ENCODE measurements around the gene ORMDL1. TPM values are rescaled to one million over a fixed set of nuclear protein-coding genes. Genes with fewer than 3 reads are reported as not detected.
A peak's percentile ranks its signal among the peaks of the same experiment; 100 is the strongest.

The ORMDL1 gene, protein sequence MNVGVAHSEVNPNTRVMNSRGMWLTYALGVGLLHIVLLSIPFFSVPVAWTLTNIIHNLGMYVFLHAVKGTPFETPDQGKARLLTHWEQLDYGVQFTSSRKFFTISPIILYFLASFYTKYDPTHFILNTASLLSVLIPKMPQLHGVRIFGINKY
- total RNA-seq (ENCODE audit: insufficient read depth, low replicate concordance): 69.8 TPM

GRCh38 chr2:189783927-189784867 lies at the start of gene ORMDL1, which contains the start of gene PMS1:
TSS of gene ORMDL1 (minus strand) at chr2:189784339. CDS start at chr2:189782595, 1,744 bp downstream.
TSS of gene PMS1 (plus strand) at chr2:189784450. CDS start at chr2:189791810, 7,360 bp downstream.
- DNase-seq (ENCODE audit: low spot score): peak; percentile 98

DNA sequence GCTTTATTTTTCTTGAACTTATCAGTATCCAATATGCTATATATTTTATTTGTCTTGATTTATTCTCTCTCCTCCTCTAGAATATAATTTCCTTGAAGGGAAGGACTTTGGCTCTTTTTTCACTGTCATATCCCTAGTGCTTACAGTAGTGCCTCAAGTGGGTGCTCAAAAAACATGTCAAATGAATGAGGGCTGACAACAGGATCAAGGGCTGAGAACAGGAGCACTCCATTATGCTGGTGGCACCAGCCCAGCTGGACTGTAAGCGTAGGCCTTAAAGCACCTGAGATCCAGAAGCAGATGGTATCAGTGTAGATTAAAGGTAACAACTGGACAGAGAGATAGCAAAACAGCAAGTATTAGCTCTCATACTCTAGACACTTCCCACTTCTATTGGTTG lies 46.4 kb upstream of the ORMDL1 start:
- DNase-seq (ENCODE audit: low spot score): no peak

DNA sequence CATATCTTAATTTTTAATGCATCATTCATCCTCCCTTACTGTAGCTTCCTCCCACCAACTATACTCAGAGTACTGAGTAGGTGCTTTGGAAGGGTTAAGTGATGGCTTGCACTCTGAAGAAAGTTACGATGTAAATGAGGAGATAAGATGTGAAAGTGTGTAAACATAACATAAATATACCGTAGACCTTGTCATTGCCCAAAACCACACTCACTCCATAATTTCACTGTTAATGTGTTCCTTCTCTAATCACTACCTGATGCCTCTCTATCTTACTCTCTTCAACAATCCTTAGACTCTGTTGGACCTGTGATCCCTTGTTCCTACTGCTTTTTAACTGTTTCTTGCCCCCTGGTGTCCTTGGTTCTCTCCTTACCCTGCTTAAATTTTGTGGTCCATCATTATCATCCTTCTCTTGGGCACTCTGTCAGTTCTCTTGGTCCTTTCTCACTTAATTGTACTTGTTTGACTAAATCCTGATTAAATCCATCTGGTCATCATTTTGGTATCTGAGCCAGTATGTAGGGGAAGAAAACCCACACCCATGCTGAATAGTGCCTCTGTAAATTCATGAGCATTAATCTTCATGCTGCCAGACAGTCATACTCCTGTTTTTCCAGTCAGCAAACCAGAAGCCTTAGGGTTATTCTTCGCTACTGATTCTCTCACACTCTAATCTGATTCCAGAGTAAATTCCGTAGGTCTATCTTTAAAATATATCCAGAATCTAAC lies 45.1 kb upstream of the ORMDL1 start:
- peak; percentile 38 for DNase-seq (ENCODE audit: low spot score)

- no peak for DNase-seq (ENCODE audit: low spot score)
Observed at GRCh38 chr2:189826039-189826438, 41.9 kb upstream of the ORMDL1 start.

GRCh38 chr2:189824694-189825396 lies 40.7 kb upstream of the ORMDL1 start:
- DNase-seq (ENCODE audit: low spot score): no peak

- peak; percentile 42 for DNase-seq (ENCODE audit: low spot score)
Observed at GRCh38 chr2:189821953-189822748, 38.0 kb upstream of the ORMDL1 start.

DNA sequence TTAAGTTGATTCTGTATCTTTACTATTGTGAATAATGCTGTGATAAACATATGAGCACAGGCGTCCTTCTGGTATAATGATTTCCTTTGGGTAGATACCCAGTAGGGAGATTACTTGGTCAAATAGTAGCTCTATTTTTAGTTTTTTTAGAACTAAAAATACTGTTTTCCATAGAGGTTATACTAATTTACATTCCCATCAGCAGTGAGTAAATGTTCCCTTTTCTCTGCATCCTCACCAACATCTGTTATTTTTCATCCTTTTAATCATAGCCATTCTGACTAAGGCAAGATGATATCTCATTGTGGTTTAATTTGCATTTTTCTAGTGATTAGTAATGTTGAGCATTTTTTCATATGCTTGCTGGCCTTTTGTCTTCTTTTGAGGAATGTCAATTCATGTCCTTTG lies 35.2 kb upstream of the ORMDL1 start:
- no peak for DNase-seq (ENCODE audit: low spot score)

DNA sequence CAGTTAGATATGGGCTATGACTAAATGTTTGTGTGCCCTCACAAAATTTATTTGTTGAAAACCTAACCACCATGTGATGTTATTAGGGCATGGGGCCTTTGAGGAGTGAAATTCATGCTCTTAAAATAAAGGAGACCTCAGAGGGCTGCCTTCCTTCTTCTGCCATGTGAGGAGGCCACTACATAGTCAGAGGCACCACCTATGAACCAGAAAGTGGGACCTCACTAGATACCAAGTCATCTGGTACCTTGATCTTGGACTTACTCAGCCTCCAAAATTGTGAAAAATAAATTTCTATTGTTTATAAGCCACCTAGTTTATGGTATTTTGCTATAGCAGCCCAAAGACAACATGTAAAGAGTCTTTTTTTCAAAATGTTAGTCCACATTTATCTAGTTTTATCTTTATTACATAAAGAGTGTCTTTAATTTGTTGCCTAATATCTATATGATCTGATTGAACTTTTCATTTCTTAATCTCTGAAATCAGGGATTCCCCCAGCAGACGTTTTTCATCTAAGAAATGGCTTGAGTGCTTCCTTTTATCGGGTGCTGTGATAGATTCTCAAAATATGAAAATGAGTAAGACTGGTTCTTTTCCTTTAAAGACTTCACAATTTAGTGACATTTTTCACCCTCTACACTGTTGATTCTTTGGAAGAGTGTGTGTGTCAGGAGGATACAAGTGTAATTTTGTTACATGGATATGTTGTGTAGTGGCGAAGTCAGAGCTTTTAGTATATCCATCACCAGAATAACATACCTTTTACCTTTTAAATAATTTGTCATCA lies 34.3 kb upstream of the ORMDL1 start:
- DNase-seq (ENCODE audit: low spot score): no peak

DNA sequence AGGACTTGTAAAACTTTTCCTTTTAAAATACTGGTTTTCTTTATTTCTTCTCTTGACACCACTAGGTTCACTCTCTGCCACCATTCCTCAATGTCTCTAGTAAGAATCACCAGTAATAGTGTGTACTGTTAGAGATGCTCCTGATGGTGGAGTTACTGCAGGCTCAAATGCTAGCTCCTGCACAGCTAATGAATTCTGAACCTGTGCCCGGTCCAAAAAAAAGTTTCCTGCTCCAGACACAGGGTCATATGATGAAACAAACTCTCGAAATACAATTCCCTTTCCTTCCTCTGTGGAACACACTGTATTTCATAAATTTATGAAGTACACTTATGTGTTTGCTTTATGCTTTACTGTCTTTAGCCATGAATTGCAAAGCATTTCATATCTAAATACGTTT lies 19.3 kb upstream of the ORMDL1 start:
- no peak for DNase-seq (ENCODE audit: low spot score)

GRCh38 chr2:189802396-189802912 lies 18.3 kb upstream of the ORMDL1 start:
- no peak for DNase-seq (ENCODE audit: low spot score)

GRCh38 chr2:189799531-189799930 lies 15.4 kb upstream of the ORMDL1 start:
- DNase-seq (ENCODE audit: low spot score): no peak

GRCh38 chr2:189799030-189799331 lies 14.8 kb upstream of the ORMDL1 start:
- no peak for DNase-seq (ENCODE audit: low spot score)

DNA sequence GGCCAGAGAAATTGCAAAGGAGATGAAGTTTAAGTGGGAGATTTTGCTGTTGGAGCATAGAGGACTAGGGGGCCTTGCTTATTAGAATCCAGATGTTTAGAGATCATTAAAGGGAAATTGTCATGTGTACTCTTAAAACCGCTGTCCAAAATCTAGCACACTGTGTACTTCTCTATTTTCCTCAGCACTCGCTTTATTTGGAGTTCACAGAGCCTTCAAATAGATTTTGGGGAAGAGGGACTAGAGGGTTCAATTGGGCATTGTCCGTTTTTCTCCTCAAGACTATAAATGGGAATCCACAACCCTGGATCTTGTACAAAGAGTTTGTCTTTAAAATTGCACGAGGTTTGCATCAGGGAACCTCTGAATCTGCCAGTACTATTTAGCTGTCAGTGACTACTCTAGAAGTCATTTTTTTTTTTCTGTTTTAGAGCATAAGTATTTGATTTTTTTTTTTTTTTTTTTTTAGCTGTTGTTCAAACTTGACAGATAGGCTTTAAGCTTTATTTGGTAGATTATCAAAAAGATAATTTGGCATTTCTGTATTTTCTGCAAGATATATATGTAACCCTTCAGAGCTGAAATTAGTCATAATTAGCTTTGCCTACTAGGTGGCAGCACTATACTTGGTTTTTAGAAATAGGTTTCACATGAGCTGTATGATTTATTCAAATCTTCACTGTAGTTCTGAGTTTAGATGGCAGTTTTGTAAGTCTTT lies 14.3 kb upstream of the ORMDL1 start:
- DNase-seq (ENCODE audit: low spot score): peak; percentile 27

DNA sequence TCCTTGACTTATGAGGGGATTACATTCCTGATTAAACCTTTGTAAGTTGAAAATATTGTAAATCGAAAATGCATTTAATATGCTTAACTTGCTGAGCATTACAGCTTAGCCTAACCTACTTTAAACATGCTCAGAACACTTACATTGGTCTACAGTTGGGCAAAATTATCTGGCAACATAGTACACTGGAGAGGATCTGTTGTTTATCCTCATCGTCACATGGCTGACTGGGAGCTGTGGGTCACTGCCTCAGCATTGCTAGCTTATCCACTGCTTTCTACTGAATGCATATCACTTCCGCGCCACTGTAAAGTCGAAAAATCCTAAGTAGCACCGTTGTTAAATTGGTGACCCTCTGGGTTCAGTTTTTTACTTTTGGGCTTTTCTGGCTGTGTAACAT lies 13.8 kb upstream of the ORMDL1 start:
- no peak for DNase-seq (ENCODE audit: low spot score)

DNA sequence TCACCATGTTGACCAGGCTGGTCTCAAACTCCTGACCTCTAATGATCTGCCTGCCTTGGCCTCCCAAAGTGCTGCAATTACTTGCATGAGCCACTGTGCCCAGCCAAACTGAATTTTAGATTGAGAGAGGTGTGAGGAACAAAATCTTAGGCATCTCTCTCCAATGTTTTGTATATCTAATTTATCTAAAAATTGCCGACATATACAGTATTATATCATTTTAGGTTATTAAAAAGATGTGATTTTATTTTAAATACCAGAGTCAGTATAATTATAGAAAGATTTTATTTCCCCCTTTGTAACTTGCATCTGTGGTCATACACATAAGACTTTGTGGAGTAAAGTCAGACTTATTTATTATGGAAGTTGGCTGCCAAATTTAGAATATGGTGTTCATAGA lies 10.2 kb upstream of the ORMDL1 start:
- DNase-seq (ENCODE audit: low spot score): no peak

DNA sequence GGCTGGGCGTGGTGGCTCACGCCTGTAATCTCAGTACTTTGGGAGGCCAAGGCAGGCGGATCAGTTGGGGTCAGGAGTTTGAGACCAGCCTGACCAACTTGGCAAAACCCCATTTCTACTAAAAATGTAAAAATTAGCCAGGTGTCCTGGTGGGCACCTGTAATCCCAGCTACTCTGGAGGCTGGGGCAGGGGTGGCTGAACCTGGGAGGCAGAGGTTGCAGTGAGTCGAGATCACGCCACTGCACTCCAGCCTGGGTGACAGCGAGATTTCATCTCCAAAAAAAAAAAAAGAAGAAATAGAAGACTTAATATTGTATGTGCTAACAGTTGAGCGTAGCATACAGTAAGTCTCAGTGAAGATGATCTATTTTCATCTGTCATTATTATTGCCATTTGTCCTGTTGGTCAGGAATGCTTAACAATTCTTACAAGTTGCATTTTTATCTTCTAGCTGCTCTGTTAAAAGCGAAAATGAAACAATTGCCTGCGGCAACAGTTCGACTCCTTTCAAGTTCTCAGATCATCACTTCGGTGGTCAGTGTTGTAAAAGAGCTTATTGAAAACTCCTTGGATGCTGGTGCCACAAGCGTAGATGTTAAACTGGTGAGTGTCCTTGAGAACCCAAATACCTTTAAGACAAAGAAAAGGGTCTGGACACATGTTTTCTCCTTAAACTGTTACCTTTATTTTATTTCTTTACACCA lies 7.4 kb upstream of the ORMDL1 start:
- no peak for DNase-seq (ENCODE audit: low spot score)

- DNase-seq (ENCODE audit: low spot score): peak; percentile 55
Observed at GRCh38 chr2:189783451-189783926, 650 bp downstream of the ORMDL1 start.

DNA sequence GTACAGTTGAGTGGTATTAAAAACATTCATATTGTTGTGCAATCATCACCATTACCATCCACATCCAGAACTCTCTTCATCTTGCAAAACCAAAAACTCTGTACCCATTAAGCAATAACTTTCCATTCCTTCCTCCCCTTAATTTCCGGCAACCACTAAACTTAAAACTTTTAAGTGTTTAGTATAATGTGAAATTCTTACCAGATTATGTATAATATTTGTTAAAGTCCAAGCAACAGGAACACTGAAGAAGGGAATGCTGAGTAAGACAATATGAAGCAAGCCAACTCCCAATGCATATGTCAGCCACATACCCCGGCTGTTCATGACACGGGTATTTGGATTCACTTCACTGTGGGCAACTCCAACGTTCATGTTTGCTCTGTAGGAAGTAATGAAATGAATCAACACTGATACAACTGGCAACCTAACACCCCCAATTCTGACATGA lies 1.9 kb downstream of the ORMDL1 start:
- no peak for DNase-seq (ENCODE audit: low spot score)
